Suppressor macrophage treated with lipopolysaccharide for 4 hours (primary cell): ENCODE results near the gene RHCG.

ENCODE experiments used
- DNase-seq: peaks from one replicate; pipeline ENCODE4 v3.0.0-alpha.2; 2020

RHCG gene

GRCh38 chr15:89502867-89503595, 6.6 kb upstream of the RHCG start:
- DNase-seq: no peak

- no peak for DNase-seq
Observed at GRCh38 chr15:89501646-89502045, 5.3 kb upstream of the RHCG start.

- no peak for DNase-seq
Observed at GRCh38 chr15:89500397-89501270, 4.3 kb upstream of the RHCG start.

GRCh38 chr15:89499156-89499555, 2.8 kb upstream of the RHCG start:
- DNase-seq: no peak

GRCh38 chr15:89498574-89498906, 2.2 kb upstream of the RHCG start:
- no peak for DNase-seq

DNA sequence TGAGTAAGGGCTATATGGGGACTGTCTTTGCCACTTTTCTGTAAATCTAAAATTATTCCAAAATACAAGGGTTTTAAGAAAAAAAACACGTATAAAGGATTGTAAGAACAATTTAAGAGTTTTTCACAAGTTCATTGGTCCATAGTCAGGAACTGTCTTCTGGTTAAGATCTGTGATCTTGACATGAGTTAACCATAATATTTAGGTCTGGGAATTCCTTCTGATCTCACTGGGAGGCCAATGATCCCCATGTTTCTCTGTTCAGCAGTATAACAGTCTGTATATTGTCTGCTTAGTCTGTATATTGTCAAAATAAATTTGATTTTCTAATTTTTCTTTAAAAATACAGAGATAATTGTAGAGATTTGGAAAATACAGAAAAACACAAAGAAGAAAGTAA, 848 bp upstream of the RHCG start:
- no peak for DNase-seq

- DNase-seq: no peak
Observed at GRCh38 chr15:89495638-89496145, 691 bp downstream of the RHCG start.

DNA sequence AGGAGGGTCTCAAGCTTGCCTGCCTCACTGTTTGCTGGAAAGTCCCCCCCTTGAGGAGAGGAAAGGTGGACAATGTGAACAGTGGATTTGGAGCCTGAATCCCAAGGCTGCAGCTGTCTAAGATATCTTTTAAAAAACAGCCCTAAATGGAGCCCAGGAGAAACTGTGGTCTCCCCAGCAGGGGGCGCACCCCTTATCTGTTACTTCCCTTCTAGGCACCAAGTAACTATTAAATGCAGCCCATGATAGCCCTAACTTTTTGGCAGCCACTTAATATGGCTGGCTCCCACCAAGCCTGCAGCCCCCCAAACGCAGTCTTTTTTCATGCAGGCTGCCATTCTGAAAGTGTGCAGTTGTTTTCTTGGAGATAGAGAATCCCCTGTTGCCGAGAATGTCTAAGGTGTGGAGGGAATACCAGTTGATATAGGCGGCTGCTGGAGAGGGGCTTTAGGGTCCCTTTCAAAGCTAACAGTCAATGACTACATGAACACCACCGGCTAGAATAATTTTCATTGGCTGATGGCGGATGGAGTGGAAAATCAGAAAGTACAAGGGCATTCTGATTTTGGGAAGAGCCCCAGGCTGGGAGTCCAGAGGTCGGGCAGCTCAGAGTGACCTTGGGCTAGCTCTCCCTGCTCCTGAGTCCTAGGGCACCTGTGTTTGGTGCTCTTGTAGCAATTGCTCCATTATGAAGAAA, 1.3 kb downstream of the RHCG start:
- DNase-seq: peak; percentile 65

DNA sequence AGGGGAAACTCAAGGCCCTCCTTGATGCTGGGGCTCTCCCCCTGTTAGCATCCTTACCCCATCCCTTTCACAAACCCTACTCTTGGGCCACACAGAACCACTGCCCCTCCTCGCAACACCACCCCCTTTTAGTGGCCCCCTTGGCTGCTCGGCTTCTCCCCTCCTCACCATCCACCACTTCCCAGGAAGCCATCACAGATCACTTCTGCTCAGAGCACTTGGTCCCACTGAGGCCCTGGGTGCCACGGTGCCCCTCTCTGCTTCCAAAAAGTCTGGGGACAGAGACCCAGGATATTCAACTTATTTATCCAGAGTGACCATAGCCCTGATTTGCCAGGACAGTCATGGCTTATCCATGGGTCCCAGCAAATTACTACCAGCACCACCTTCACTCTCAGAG, 2.4 kb downstream of the RHCG start:
- DNase-seq: no peak

DNA sequence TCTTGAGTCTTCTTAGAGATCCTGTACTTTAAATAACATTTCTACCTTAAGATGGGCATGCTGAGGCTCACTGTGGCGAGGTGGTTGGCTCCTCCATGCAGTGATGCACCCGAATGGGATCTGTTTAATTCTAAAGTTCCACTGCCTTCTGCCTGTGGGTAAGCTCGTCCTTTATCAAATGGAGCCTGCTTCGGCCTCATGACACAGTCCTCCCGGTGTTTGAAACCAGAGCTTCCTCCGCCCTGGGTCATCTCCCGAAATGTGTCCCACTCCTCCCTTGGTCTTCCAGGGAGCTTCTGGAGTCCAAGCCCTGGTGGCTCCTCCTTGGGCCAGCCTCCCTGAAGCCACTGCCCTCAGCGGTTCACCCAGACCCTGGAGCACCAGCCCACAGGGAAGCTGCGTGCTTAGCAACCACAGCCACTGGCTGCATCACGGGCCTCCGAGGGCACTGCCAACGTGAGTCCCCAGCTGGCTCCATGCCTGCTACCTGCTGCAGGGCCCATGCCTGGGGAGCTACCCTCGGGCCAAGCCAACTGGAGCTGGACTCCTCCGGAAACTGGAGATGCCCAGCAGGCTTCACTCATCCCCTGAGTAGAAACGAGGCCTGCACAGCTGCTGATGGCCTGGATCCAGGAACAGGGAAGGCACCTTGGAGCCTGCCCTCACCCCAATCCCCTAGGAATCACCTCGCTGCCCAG, 3.3 kb downstream of the RHCG start:
- DNase-seq: no peak

DNA sequence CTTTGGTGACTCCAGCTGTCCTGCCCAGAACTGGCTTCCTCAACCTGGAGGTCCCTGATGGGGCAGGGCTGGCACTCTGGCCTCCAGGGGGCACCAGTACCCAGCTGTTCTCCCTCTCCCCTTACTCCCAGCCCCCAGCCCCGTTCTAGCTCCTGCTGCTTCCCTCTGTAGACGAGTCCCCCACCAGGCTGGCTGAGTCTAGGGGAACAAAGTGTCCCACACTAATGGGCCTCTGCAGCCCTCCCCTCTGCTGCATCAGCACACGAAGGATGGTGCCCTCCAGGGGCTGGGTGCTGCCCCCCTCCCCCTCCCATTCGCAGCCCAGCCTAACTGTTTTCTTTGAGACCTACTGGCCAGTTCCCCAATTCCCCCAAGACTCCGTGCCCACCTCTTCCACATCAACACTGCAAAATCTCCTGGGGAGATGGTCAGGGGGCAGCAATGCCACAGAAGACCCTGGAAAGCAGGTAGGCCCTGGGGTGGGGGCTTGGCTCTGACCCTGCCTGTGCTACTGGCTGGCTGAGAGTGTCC, 4.2 kb downstream of the RHCG start:
- peak; percentile 20 for DNase-seq

GRCh38 chr15:89490814-89491315, 5.5 kb downstream of the RHCG start:
- no peak for DNase-seq

DNA sequence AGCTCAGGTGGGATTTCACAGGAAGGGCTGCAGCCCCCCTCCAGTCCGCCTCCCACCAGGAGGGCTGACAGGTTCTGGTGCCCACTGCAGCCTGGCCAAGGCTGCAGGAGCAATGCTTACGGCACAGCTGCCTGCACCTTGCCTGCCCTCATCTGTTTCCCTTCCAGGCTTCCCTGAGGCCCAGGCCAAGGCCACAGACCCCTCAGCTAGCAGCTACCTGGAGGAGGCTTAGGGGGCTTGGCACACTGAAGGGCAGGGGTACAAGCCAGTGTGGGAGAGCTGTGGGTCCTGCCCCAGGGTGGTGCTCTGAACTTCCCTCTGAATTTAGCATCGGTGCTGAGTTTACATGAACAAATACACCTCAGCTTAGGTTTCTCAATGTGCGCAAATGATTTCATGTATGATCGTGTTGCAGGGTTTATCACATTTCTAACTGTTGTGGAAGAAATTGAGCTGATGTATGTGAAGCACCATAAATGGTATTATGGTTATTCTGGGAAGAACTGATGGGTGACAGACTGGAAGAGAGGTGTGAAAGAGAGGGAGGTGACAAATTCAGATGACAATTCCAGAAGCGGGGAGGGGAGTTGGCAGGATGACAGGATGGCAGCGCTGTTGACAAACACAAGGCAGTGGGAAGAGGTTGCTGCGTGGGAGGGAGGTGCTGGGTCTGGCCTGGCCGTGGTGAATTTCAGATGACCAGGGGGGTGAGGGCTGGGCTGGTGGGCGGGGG, 6.1 kb downstream of the RHCG start:
- no peak for DNase-seq

DNA sequence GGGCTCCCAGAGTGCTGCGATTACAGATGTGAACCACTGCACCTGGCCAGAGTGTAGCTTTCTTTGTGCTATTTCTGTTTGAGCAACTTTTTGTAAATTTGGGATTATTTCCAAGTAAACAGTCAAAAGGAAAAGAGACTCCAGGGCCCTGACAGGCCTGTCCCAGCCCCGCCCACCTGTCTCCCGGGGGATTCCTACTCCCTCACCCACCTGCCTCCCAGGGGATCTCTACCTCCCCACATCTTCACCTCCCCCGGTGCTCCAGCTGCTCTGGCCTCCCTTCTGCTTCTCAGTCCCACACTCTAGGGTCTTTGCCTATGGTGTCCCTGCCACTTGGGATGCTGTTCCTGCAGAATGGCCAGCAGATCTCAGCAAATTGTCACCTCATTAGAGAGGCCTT, 7.0 kb downstream of the RHCG start:
- DNase-seq: no peak

DNA sequence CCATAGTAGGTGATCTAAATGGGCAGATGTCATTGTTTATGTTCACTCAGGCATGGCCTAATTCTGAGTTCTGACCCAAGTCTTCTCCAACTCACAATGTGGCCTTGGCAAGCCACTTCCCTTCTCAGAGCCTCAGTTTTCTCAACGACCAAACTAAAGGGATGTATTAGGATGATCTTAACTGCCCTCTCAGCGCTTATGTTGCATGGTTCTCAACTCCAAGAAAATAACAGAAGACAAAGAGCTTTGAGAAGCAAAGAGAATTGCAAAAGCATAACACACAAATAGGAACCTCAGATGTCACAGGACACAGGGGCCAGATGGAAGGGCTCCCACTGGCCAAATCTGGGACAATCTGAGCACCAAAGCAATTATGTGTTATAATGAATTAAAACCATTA, 8.6 kb downstream of the RHCG start:
- DNase-seq: no peak

- DNase-seq: peak; percentile 58
Observed at GRCh38 chr15:89486726-89487050, 9.7 kb downstream of the RHCG start.

- DNase-seq: no peak
Observed at GRCh38 chr15:89483079-89483478, 13.3 kb downstream of the RHCG start.

- no peak for DNase-seq
Observed at GRCh38 chr15:89482139-89482538, 14.2 kb downstream of the RHCG start.

- no peak for DNase-seq
Observed at GRCh38 chr15:89480505-89480904, 15.9 kb downstream of the RHCG start.

DNA sequence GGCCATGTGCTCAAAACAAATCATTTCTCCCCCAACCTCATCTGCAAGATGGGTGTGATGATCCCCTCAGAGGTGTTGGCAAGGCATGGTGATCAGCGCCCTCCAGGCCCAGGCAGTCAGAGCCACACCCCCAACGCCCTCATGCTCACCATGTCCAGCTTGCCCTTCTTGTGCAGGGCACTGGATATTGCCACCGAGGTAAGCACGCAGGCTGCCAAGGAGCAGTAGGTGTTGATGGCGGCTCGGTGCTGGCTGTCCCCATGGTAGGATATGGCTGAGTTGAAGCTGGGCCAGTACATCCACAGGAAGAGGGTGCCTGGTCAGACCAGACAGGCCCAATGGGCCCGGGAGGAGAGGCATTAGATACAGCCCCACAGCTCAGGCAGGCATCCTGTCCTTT, 17.2 kb downstream of the RHCG start:
- DNase-seq: no peak

DNA sequence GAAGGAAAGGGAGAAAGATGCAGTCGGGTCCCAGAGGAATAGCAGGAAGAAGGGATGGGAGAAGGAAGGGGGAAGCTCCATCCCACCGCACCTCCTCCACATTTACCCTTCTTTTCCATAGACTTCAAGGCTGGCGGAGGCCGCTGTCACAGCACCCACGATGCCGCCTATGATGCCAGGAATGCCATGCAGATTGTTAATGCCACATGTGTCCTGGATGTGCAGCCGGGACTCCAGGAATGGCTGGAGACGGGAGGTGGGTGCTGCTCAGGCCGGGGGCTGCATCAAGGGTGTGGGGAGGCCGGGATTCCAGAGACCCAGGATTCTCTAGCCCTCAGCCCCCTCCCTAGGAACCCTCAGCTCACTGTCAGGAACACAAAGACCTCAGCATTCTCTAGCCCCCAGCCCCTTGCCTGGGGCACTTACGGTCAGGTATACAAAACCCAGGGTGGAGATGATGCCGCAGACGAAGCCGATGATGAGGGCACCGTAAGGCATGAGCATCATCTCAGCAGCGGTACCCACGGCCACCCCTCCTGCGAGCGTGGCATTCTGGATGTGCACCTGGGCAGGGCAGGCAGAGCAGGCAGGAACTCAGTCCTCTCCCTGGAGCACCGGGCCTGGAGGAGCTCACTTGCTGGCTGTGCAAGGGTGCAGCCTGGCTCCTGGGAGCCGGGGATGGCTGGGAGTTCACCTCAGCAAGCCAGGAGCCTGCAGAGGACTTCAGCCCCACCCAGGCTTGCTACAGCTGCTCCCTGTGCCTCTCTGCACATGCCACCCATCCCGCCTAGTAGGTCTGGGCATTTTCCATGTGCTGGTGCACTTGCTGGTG, 18.8 kb downstream of the RHCG start:
- no peak for DNase-seq
